DOHH2 (cell line): Measurements from ENCODE around the gene SEMA5A.

Experiments used
- H3F3A ChIP-seq: fragments of 200-600 bp; sonication (generic), shearing (Covaris generic); 2 replicates; pipeline ENCODE4 v1.6.0; 2016; ENCODE audit warnings: antibody characterized with exemption, mild to moderate bottlenecking; ENCODE audit not compliant: control insufficient read depth, insufficient read depth
- H3K27ac ChIP-seq: fragments of 200-600 bp; sonication (generic); 2 replicates; pipeline ENCODE4 v1.5.1; 2014; ENCODE audit warnings: low read depth, mild to moderate bottlenecking, low read length, moderate library complexity
- H3K27me3 ChIP-seq: fragments of 200-600 bp; sonication (generic); 2 replicates; pipeline ENCODE4 v1.6.1; 2014; ENCODE audit warnings: mild to moderate bottlenecking, low read length, mixed read lengths; ENCODE audit not compliant: control insufficient read depth
- H3K36me3 ChIP-seq: fragments of 200-600 bp; sonication (generic); 2 replicates; pipeline ENCODE4 v1.6.1; 2014; ENCODE audit warnings: mild to moderate bottlenecking, low read length, moderate library complexity, mixed read lengths; ENCODE audit not compliant: control insufficient read depth
- H3K4me1 ChIP-seq: fragments of 200-600 bp; sonication (generic); 2 replicates; pipeline ENCODE4 v1.6.1; 2014; ENCODE audit warnings: mild to moderate bottlenecking, low read length, mixed read lengths; ENCODE audit not compliant: control insufficient read depth
- H3K4me2 ChIP-seq: fragments of 200-600 bp; sonication (generic); 2 replicates; pipeline ENCODE4 v1.6.0; 2014; ENCODE audit warnings: mild to moderate bottlenecking, low read length, moderate library complexity
- H3K4me3 ChIP-seq: fragments of 200-600 bp; sonication (generic); 2 replicates; pipeline ENCODE4 v1.5.1; 2014; ENCODE audit warnings: mild to moderate bottlenecking, low read length, mixed read lengths
- H3K79me2 ChIP-seq: fragments of 200-600 bp; sonication (generic); 2 replicates; pipeline ENCODE4 v1.6.1; 2014; ENCODE audit warnings: mild to moderate bottlenecking, low read length, mixed read lengths; ENCODE audit not compliant: control insufficient read depth
- H3K9me2 ChIP-seq: fragments of 200-600 bp; sonication (generic); replicated peaks from 2 replicates; pipeline ENCODE4 v1.6.1; 2014; ENCODE audit warnings: mild to moderate bottlenecking, low read length, mixed read lengths; ENCODE audit not compliant: control insufficient read depth
- H3K9me3 ChIP-seq: fragments of 200-600 bp; sonication (generic); 2 replicates; pipeline ENCODE4 v1.6.1; 2014; ENCODE audit warnings: antibody characterized with exemption, low read length, mixed read lengths; ENCODE audit not compliant: control insufficient read depth, insufficient read depth
- H4K20me1 ChIP-seq: fragments of 200-600 bp; sonication (generic); 2 replicates; pipeline ENCODE4 v1.6.0; 2014; ENCODE audit warnings: low read depth, mild to moderate bottlenecking, antibody characterized with exemption, low read length, moderate library complexity; ENCODE audit not compliant: control insufficient read depth, insufficient read depth
- CTCF ChIP-seq: fragments of 200-600 bp; sonication (generic); IDR thresholded peaks from one replicate; pipeline ENCODE4 v1.5.1; 2014; ENCODE audit warnings: antibody characterized with exemption, mild to moderate bottlenecking, low read depth, low read length; ENCODE audit not compliant: poor library complexity, severe bottlenecking
- EZH2phosphoT487 ChIP-seq: fragments of 200-600 bp; sonication (generic); IDR thresholded peaks from 2 replicates; pipeline ENCODE4 v1.6.1; 2017; ENCODE audit warnings: borderline replicate concordance, mild to moderate bottlenecking, antibody characterized with exemption, low read length, moderate library complexity, mixed read lengths

SEMA5A gene

GRCh38 chr5:9222054-9222976, 323.6 kb downstream of the SEMA5A start:
- no peaks in the 10 kb centered on the region for H3K79me2 ChIP-seq
- no peaks in the 10 kb centered on the region for H3K36me3 ChIP-seq
- H3K4me2 ChIP-seq, result no peak overlapping the region
- TF ChIP-seq CTCF (no peak), EZH2phosphoT487 (no peak)
- H3K9me3 ChIP-seq, result no peaks in the 10 kb centered on the region
- no peaks in the 10 kb centered on the region for H3F3A ChIP-seq
- H3K27ac ChIP-seq, result no peak overlapping the region
- H4K20me1 ChIP-seq, result no peaks in the 10 kb centered on the region
- no peaks in the 10 kb centered on the region for H3K4me1 ChIP-seq
- no peak overlapping the region for H3K4me3 ChIP-seq
- no peaks in the 10 kb centered on the region for H3K27me3 ChIP-seq
- H3K9me2 ChIP-seq, result no peaks in the 10 kb centered on the region

GRCh38 chr5:9218358-9218757, 327.5 kb downstream of the SEMA5A start:
- Histone ChIP-seq H4K20me1 (no peaks in the 10 kb centered on the region), H3K27me3 (no peaks in the 10 kb centered on the region), H3K4me3 (no peak overlapping the region), H3K36me3 (no peaks in the 10 kb centered on the region), H3K4me1 (no peaks in the 10 kb centered on the region), H3K9me3 (no peaks in the 10 kb centered on the region), H3F3A (no peaks in the 10 kb centered on the region), H3K79me2 (no peaks in the 10 kb centered on the region), H3K9me2 (no peaks in the 10 kb centered on the region), H3K27ac (no peak overlapping the region), H3K4me2 (no peak overlapping the region)
- no peak for TF ChIP-seq CTCF
- TF ChIP-seq EZH2phosphoT487, result no peak

GRCh38 chr5:9212605-9213004, 333.3 kb downstream of the SEMA5A start:
- Histone ChIP-seq H3K4me1 (no peaks in the 10 kb centered on the region), H3K36me3 (no peaks in the 10 kb centered on the region), H3F3A (no peaks in the 10 kb centered on the region), H3K4me2 (no peak overlapping the region), H3K9me2 (no peaks in the 10 kb centered on the region), H3K9me3 (no peaks in the 10 kb centered on the region), H3K27me3 (no peaks in the 10 kb centered on the region; the same call in 1 of the 2 replicates), H3K4me3 (no peak overlapping the region), H4K20me1 (no peaks in the 10 kb centered on the region), H3K79me2 (no peaks in the 10 kb centered on the region), H3K27ac (no peak overlapping the region)
- TF ChIP-seq EZH2phosphoT487 (no peak), CTCF (no peak)
